ENCODE measurements around the gene FOXJ2. TPM values are rescaled to one million over a fixed set of nuclear protein-coding genes. Genes with fewer than 3 reads are reported as not detected.
"Not testable (repeated sequence)": the region's sequence is repeated elsewhere in the genome, so short reads cannot be mapped to it uniquely, and the experiment has no call there.

Gene FOXJ2
- total RNA-seq, 4 donors from 2014 or later = 18.3 to 28.1 (median 25.0) TPM

- TF ChIP-seq CTCF (IDR thresholded peaks at IDR 0.05) (no peak), POLR2A (IDR thresholded peaks at IDR 0.05) (no peak), EP300 (IDR thresholded peaks at IDR 0.05) (no peak), POLR2AphosphoS5 (IDR thresholded peaks at IDR 0.05) (no peak)
- no peak for DNase-seq (ENCODE audit: low spot score in 2 of 2)
- Histone ChIP-seq H3K36me3 (no peaks in the 10 kb centered on the region), H3K27me3 (no peaks in the 10 kb centered on the region), H3K4me1 (peaks cover 19% of the 10 kb centered on the region), H3K4me3 (peak overlapping the region; percentile 73), H3K27ac (no peak overlapping the region), H3K9me3 (no peaks in the 10 kb centered on the region)
- WGBS = 69% methylated on average over 5 of the region's 5 CpGs
These were observed 4.7 kb upstream of the FOXJ2 start for GRCh38 chr12:8027856-8028255.

DNA sequence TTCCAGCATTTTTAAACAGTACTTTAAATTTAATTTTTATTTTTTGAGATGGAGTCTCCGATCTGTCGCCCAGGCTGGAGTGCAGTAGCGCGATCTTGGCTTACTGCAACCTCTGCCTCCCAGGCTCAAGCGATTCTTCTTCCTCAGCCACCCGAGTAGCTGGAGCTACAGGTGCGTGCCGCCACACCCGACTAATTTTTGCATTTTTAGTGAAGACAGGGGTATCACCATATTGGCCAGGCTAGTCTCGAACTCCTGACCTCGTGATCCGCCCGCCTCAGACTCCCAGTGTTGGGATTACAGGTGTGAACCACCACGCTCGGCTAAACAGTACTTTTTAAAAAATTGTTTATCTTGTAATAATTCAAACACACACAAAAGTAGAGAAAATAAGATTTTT lies 4.2 kb upstream of the FOXJ2 start:
- no peak for TF ChIP-seq CTCF (IDR thresholded peaks at IDR 0.05)
- no peak for TF ChIP-seq EP300 (IDR thresholded peaks at IDR 0.05)
- no peak for TF ChIP-seq POLR2AphosphoS5 (IDR thresholded peaks at IDR 0.05)
- TF ChIP-seq POLR2A (IDR thresholded peaks at IDR 0.05) = no peak
- Histone ChIP-seq H3K4me3 (no peak overlapping the region), H3K4me1 (peaks cover 22% of the 10 kb centered on the region), H3K27me3 (no peaks in the 10 kb centered on the region), H3K36me3 (no peaks in the 10 kb centered on the region), H3K9me3 (no peaks in the 10 kb centered on the region), H3K27ac (no peak overlapping the region)
- 95% methylated on average over 15 of the region's 15 CpGs for WGBS
- no peak for DNase-seq (ENCODE audit: low spot score in 2 of 2)

DNA sequence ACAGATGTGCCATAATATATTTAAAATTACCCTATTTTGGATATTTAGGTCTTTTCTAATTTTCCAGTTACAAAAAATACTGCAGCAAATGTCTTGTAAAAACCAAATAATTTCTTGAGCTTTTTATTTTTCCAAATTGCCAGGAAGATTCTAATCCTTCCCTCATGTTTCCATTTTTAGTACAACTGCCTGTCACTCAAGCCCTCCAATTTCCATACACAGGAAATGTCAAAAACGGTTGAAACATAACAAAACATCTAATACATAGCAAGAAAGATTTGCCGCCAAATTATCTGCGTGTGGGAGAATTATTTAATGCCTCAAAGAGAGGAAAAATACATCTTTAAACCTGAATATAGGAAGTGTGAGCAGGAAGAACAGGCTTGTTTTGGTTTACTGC lies 2.3 kb upstream of the FOXJ2 start:
- H3K27ac ChIP-seq = no peak overlapping the region

GRCh38 chr12:8031017-8031416 lies 1.5 kb upstream of the FOXJ2 start:
- DNase-seq (ENCODE audit: low spot score in 2 of 2); H3K9me3 ChIP-seq; H3K27me3 ChIP-seq; H3K27ac ChIP-seq; H3K4me3 ChIP-seq; H3K36me3 ChIP-seq: not testable (repeated sequence)
- H3K4me1 ChIP-seq = peaks cover 44% of the 10 kb centered on the region
- WGBS = 93% methylated on average over 23 of the region's 23 CpGs

More for the DNA sequence above, 2.3 kb upstream of the FOXJ2 start:
- no peak for DNase-seq (ENCODE audit: low spot score in 2 of 2)
- H3K36me3 ChIP-seq = no peaks in the 10 kb centered on the region
- peaks cover 41% of the 10 kb centered on the region for H3K4me1 ChIP-seq
- H3K4me3 ChIP-seq = no peak overlapping the region
- no peaks in the 10 kb centered on the region for H3K27me3 ChIP-seq
- no peak for TF ChIP-seq POLR2A (IDR thresholded peaks at IDR 0.05)
- no peak for TF ChIP-seq POLR2AphosphoS5 (IDR thresholded peaks at IDR 0.05)
- no peak for TF ChIP-seq EP300 (IDR thresholded peaks at IDR 0.05)
- TF ChIP-seq CTCF (IDR thresholded peaks at IDR 0.05) = no peak
- no peaks in the 10 kb centered on the region for H3K9me3 ChIP-seq
- 76% methylated on average over 3 of the region's 3 CpGs for WGBS

DNA sequence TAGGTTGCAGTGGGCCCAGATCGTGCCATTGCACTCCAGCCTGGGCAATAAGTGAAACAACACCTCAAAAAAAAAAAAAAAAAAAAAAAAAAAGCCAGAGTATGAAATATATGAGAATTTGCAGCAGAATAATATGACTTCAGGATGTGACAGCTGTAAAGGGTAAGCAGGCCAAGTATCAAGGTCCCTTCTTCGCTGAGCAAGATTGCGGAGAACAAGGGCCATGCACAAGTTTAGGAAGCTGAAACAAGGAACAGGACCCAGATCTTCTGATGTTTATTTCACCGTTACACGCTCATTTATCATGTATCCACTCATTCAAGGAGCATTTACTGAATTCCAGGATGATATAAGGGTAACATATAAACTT lies 659 bp upstream of the FOXJ2 start:
- TF ChIP-seq EP300 (IDR thresholded peaks at IDR 0.05) = no peak
- no peak for TF ChIP-seq POLR2A (IDR thresholded peaks at IDR 0.05)
- TF ChIP-seq CTCF (IDR thresholded peaks at IDR 0.05) = no peak
- TF ChIP-seq POLR2AphosphoS5 (IDR thresholded peaks at IDR 0.05) = no peak
- WGBS = 35% methylated on average over 5 of the region's 5 CpGs
- H3K9me3 ChIP-seq = no peaks in the 10 kb centered on the region
- H3K27ac ChIP-seq = peak overlapping the region; percentile 96
- no peaks in the 10 kb centered on the region for H3K36me3 ChIP-seq
- no peak for DNase-seq (ENCODE audit: low spot score in 2 of 2)
- peaks cover 50% of the 10 kb centered on the region for H3K4me1 ChIP-seq
- H3K27me3 ChIP-seq = no peaks in the 10 kb centered on the region
- H3K4me3 ChIP-seq = peak overlapping the region; percentile 94
